ENCODE measurements around the gene SYCE3. TPM values are rescaled to one million over a fixed set of nuclear protein-coding genes. Genes with fewer than 3 reads are reported as not detected.

The SYCE3 gene
- total and polyA plus RNA-seq, 2 donors (not counting 3 experiments of a cell fraction or from before 2014, with no cell fraction given): not detected

DNA sequence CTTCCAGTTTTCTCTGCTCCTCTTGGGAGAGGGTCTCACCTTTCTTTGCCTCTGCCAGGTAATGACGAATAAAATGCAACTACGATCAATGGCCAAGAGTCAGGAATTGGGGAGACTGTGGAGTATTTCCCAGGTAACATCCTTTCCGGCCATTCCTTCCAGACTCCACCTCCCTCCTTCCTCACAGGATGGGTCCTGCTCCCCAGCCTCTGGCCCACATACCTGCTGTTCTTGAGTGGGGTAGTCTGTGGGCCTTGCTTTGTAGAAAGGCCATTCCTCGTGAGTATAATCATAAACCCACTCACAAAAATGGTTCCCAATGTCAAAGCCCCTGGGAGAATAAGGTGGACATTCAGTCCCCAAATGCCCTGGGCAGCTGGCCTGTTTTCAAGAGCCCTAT is 17.0 kb upstream of the SYCE3 start:
- no peak for FAIRE-seq

More for the DNA sequence above, 17.0 kb upstream of the SYCE3 start:
- TF ChIP-seq MYC (IDR thresholded peaks at IDR 0.05; ENCODE audit: low read depth, low read length) (no peak), GATA2 (IDR thresholded peaks at IDR 0.05; ENCODE audit: insufficient read depth, insufficient read length, low read depth, low read length) (no peak), FOS (IDR thresholded peaks at IDR 0.05; ENCODE audit: borderline replicate concordance, insufficient read depth, low read length) (no peak), EZH2 (IDR thresholded peaks at IDR 0.05; ENCODE audit: borderline replicate concordance, low read depth, low read length, severe bottlenecking) (no peak), POLR2A (IDR thresholded peaks at IDR 0.05; ENCODE audit: low read depth, low read length) (no peak), JUN (IDR thresholded peaks at IDR 0.05; ENCODE audit: borderline replicate concordance, insufficient read depth, insufficient read length, low read depth) (no peak), POLR2AphosphoS5 (IDR thresholded peaks at IDR 0.05; ENCODE audit: insufficient read depth, low read depth, low read length) (no peak)
- TF ChIP-seq, protein P1, sequence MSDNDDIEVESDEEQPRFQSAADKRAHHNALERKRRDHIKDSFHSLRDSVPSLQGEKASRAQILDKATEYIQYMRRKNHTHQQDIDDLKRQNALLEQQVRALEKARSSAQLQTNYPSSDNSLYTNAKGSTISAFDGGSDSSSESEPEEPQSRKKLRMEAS (IDR thresholded peaks at IDR 0.05; ENCODE audit: insufficient read depth, insufficient read length): no peak
- TF ChIP-seq, protein P2, sequence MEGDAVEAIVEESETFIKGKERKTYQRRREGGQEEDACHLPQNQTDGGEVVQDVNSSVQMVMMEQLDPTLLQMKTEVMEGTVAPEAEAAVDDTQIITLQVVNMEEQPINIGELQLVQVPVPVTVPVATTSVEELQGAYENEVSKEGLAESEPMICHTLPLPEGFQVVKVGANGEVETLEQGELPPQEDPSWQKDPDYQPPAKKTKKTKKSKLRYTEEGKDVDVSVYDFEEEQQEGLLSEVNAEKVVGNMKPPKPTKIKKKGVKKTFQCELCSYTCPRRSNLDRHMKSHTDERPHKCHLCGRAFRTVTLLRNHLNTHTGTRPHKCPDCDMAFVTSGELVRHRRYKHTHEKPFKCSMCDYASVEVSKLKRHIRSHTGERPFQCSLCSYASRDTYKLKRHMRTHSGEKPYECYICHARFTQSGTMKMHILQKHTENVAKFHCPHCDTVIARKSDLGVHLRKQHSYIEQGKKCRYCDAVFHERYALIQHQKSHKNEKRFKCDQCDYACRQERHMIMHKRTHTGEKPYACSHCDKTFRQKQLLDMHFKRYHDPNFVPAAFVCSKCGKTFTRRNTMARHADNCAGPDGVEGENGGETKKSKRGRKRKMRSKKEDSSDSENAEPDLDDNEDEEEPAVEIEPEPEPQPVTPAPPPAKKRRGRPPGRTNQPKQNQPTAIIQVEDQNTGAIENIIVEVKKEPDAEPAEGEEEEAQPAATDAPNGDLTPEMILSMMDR (IDR thresholded peaks at IDR 0.05; ENCODE audit: extremely low read depth in 1 of 2, insufficient read depth in 1 of 2, low read depth in 1 of 2, low read length in 2 of 2): no peak
- Histone ChIP-seq H3K4me2 (ENCODE audit: insufficient read depth, low read length) (no peak overlapping the region), H3K9me1 (replicated peaks; ENCODE audit: control insufficient read depth, extremely low read depth, insufficient read depth, low read length) (no peaks in the 10 kb centered on the region), H3K4me3 (replicated peaks in 1 of 3; ENCODE audit: insufficient read depth in 1 of 3, low read depth in 1 of 3, low read length in 3 of 3) (no peak overlapping the region), H3K27me3 (ENCODE audit: control insufficient read depth in 2 of 2, insufficient read depth in 2 of 2, low read length in 2 of 2) (no peaks in the 10 kb centered on the region), H2AFZ (ENCODE audit: low read depth, low read length) (no peak overlapping the region), H3K27ac (ENCODE audit: insufficient read depth, low read depth, low read length) (no peak overlapping the region), H3K79me2 (ENCODE audit: control insufficient read depth, insufficient read depth, low read length) (peaks cover 8% of the 10 kb centered on the region), H3K9me3 (replicated peaks; ENCODE audit: control insufficient read depth, insufficient read depth, low read length) (no peaks in the 10 kb centered on the region), H3K9ac (replicated peaks; ENCODE audit: extremely low read depth, insufficient read depth, low read length) (no peak overlapping the region), H3K36me3 (ENCODE audit: control insufficient read depth in 2 of 2, extremely low read depth in 1 of 2, insufficient read depth in 2 of 2, low read length in 2 of 2) (peaks cover 0 to 7% of the 10 kb centered on the region in 2 experiments), H3K4me1 (ENCODE audit: control insufficient read depth, extremely low read depth, insufficient read depth, low read length) (peaks cover 13% of the 10 kb centered on the region), H4K20me1 (replicated peaks; ENCODE audit: control insufficient read depth, extremely low read depth, insufficient read depth, low read length) (no peaks in the 10 kb centered on the region)
- no TSS peak for BruUV-seq (replicated peaks)
- DNase-seq (ENCODE audit: low read depth, low spot score): no peak
- CTCF ChIA-PET: no interaction called here
- intact Hi-C loops (cut with micrococcal nuclease) (loop anchor here (5.0 kb wide), 1 partner anchor 93 kb away; the partner anchor contains the start of gene SHANK3), dilution Hi-C loops (cut with MboI; ENCODE audit: extremely low pct_ligation_motif_present, low sequenced_read_pairs) (no loop called here)
- POLR2A ChIA-PET: no interaction called here
